NOMO-1 treated with DMSO at 0.1 percent for 48 hours (cell line): ENCODE results near the gene CPXM2.

ENCODE experiments used
- DNase-seq: peaks from one replicate; lab custom pipeline; 2025; ENCODE audit not compliant: unreplicated experiment; lab: John Stamatoyannopoulos, UW

The CPXM2 gene

GRCh38 chr10:123891144-123892071 lies at the start of gene CPXM2:
Gene CPXM2, minus strand, starts transcription at chr10:123891807. Its CDS starts 148 bp downstream, at chr10:123891659.
- no peak for DNase-seq

GRCh38 chr10:123939591-123939990 lies 48.0 kb upstream of the CPXM2 start:
- DNase-seq = no peak

DNA sequence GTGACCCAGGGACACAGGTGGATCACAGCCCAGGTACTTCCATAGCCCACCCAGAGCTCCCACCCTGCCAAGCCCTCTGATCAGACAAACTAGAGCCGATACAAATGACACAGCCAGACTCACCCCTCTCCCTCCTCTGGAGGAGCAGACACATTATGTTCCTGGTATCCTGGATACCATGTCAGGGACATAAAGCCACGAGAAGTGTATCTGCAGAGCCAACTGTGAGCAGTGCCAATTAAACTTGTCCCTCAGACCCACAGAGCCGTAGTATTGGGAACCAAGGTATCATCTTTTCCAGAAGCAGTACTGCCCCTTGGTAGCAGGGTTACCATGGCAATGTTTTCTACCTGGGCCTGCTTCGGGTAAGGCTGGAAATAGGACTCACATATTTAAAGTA lies 47.3 kb upstream of the CPXM2 start:
- DNase-seq = no peak

GRCh38 chr10:123936426-123936825 lies 44.8 kb upstream of the CPXM2 start:
- DNase-seq = no peak

DNA sequence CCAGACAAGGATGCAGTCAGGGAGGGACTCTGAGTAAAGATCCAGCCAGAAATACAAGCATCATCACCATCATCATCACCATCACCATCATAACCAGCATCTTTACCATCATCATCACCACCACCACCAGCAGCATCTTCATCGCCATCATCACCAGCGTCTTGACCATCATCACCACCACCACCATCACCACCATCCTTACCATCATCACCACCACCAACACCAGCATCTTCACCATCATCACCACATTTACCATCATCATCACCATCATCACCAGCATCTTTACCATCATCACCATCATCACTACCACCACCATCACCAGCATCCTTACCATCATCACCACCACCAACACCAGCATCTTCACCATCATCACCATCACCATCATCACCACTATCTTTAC lies 44.1 kb upstream of the CPXM2 start:
- no peak for DNase-seq

GRCh38 chr10:123934846-123935245 lies 43.2 kb upstream of the CPXM2 start:
- no peak for DNase-seq

GRCh38 chr10:123930340-123931001 lies 38.9 kb upstream of the CPXM2 start:
- no peak for DNase-seq

DNA sequence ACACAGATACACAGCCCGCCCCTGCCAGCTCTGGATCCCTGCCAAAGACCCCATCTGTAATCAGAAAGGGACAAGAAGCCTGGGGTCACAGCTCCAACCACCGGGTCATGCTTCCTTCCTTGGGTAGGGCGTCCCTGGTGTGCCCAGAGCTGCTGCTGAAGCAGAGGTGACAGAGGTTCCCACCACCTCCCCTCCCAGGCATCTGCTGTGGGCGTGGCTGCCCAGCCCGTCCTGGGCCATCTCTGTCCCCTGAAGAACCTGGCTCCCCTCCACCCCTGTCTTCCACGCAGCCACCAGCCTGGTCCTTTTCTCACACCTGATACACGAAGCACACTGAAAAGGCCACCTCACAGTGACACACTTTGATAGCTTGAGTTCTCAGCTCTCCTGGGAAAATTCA lies 38.2 kb upstream of the CPXM2 start:
- DNase-seq = no peak

- no peak for DNase-seq
Observed at GRCh38 chr10:123928427-123928826, 36.8 kb upstream of the CPXM2 start.

- DNase-seq = no peak
Observed at GRCh38 chr10:123926401-123927264, 35.0 kb upstream of the CPXM2 start.

DNA sequence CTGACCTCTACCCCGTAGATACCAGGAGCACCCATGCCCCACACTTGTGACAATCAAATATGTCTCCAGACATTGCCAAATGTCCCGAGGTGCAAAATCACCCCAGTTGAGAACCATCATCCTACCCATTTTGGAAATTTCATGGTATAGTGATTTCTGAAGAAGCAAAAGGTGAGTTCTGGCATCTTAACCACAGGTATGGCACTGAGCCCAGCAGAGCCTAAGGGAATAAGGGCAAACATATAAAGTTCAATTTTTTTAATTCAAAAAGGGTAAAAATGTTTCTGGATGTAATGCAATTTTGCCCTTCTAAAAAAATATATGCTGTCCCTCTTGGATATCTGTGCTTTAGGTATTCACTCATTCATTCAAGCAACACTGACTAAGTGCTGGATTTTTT lies 30.5 kb upstream of the CPXM2 start:
- DNase-seq = no peak

DNA sequence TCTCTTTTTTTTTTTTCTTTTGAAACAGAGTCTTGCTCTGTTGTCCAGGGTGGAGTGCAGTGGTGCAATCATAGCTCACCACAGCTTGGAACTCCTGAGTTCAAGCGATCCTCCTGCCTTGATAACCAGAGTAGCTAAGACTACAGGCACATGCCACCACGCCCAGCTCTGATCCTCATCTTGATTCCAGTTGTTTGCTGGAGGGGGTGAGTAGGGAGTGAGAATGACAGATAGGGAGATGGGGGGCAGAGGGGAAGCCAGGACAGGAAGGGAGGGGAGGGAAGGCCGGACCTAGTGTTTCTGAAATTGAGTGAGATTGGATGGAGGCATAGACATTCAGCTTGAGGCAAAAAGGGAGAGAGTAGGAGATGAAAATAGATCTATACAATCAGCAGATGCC lies 25.2 kb upstream of the CPXM2 start:
- no peak for DNase-seq

GRCh38 chr10:123913688-123914268 lies 22.2 kb upstream of the CPXM2 start:
- DNase-seq = peak; percentile 69

- DNase-seq = no peak
Observed at GRCh38 chr10:123912871-123913270, 21.3 kb upstream of the CPXM2 start.

- DNase-seq = no peak
Observed at GRCh38 chr10:123912466-123912865, 20.9 kb upstream of the CPXM2 start.

DNA sequence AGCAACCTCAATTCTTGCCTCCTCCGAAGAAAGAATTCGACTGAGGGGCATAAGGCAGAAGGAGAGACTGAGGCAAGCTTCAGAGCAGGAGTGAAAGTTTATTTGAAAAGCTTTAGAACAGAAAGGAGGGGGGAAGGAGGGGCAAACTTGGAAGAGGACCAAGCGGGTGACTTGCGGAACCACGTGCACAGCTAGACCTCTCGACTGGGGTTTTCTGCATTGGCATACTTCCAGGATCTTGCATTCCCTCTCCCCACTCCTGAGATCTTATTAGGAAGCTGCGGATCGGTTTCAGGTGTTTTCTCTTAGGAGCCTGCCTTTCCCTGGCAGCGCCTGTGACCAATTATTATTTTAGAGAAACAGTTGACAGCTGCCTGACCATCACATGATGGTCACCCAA lies 20.3 kb upstream of the CPXM2 start:
- DNase-seq = no peak

DNA sequence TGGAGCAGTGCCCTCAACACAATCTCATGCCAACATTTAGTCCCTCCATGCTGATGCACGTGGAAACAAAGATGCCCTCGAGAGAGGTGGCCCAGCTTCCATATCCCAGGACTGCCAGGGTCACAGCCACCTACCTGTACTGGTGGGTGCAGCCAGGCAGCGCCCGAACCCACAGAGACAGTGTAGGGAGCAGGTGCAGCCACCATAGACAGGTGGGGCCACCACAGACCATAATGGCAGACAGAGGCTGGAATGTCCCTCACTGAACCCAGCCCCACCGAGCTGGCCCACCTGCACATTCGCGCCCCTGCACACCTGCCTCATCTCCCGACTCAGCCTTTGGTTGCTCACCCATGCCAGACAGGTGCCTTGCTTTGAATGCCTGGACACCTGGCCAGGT lies 18.3 kb upstream of the CPXM2 start:
- no peak for DNase-seq

DNA sequence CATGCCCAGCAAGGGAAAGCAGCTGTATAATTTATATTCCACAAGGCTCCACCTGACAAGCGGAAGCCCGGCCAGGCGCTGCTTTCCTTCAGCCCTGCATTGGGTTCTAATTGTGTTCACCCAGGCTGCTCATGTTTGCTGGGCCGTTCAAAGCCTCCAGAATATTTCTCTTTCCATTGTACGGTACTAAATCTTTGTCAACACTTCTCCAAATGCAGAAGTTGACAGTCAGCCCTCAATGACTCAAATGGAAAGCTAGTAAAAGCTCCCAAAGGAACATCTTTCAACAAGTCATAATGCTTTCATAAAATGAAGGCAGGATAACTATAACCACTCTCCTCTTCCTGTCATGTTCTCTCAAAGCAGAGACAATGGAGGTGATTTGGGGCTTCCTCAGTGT lies 17.8 kb upstream of the CPXM2 start:
- no peak for DNase-seq

- DNase-seq = no peak
Observed at GRCh38 chr10:123908379-123908778, 16.8 kb upstream of the CPXM2 start.

- DNase-seq = no peak
Observed at GRCh38 chr10:123906884-123907652, 15.5 kb upstream of the CPXM2 start.
